A172 (cell line): ENCODE results near the gene NBPF26. TPM values are rescaled to one million over a fixed set of nuclear protein-coding genes. Genes with fewer than 3 reads are reported as not detected.
"Not testable (repeated sequence)": the region's sequence is repeated elsewhere in the genome, so short reads cannot be mapped to it uniquely, and the experiment has no call there.

Experiments
- DNase-seq: peaks from one replicate; pipeline ENCODE4 v3.0.0-alpha.2; 2015; ENCODE audit warnings: low spot score
- total RNA-seq: library from RNA; depleted of rRNA; stranded (reverse); fragments of >200 nt; shearing (Covaris generic); gene quantifications from 2 replicates; pipeline ENCODE4 v1.2.3, GENCODE V29; 2014; rRNA removed

NBPF26 gene
- total RNA-seq, 1 experiment from 2014 or later: 9.6 TPM

DNA sequence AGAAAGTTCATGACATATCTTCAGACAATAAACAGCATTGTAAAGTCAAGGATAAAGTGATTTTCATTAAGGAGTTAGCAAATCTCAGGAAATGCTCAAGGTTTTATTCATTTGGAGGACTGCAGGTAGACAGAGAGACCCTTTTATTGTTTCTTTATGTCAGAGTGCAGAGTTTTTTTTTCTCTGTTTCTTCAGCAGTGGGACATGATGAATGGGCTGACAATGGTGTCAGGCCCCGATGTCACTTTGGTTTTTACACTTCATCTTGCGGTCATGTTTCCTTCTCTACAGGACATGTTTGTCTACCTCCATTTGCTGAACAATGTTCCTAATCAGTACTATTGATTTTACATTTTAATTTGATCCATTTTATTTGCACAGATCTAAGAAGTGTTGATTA, 134.4 kb downstream of the NBPF26 start:
- not testable (repeated sequence) for DNase-seq

DNA sequence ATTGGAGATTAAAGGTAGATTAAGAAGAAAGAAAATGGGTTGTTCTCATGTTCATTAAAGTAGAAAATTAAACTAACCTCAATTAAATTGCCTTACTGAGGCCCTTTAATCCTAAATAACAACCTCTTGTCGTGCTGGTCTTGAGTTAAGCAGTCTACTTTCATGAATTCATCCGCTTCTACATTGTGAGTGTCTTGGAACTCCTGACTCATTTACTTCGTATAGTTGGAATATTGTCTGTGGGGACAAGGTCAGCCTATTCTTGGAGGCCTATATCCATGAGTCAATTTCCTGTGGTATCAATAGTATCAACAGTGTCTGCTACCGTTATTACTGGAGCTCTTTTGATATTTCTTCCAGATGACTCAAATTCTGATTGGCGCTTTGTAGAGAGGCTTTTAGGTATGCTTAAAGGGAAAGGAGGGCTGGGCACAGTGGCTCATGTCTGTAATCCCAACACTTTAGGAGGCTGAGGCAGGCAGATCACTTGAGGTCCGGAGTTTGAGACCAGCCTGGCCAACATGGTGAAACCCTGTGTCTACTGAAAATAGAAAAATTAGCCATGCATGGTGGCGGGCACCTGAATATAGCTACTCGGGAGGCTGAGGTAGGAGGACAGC, 136.0 kb downstream of the NBPF26 start:
- DNase-seq: peak; percentile 28

DNA sequence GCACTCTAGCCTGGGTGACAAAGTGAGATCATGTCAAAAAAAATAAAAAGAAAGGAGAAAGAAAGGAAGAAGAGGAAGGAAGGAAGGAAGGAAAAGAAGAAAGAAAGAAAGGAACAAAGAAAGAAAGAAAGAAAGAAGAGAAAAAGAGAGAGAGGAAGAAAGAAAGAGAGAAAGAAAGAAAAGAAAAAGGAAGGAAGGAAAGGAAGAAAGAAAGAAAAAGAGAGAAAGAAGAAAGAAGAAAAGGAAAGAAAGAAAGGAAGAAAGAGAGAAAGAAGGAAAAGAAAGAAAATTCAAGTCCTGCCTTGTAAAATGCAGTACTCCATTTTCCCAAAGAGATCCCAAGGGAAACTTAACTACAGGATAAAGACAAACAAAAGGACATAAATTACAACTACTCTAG, 154.5 kb downstream of the NBPF26 start:
- DNase-seq: not testable (repeated sequence)

DNA sequence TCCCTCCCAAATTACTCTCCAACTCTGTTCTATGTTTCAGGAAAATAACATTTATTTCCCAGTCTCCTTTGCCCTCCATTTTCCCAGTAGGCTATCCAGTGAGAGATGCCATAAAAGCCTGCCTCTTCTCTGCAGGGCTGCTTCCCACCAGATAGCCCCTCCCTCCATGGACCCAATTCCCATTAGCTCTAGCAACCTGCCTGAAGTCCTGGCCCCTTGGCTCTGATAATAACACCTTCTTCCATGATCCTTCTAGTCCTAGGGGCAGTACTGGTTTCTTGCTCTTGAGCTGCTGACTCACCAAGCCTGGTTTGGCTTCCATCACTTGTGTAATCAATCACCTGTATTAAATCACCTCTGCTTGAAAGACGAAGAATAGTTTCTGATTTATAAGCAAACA, 156.3 kb downstream of the NBPF26 start:
- not testable (repeated sequence) for DNase-seq

DNA sequence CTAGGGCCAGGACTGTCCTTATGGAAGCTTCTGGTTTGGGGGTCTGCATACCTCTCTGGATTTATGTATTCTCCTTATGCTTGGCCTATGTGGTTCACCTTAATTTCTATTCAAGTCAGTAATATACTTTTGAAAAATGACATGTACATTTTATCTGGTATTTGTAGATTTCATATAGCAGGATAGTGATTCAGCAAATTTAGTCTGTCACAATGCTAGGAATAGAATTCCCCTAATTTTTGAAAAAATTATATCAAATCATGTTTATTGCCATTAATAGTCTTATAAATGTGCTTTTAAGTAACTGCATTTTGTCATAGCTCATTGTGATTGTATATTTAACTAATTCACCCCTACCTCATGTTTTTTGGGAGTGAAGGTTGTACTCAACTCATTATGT, 158.2 kb downstream of the NBPF26 start:
- DNase-seq: not testable (repeated sequence)

Other genes starting within 250 kb of the NBPF26 start
- not detected in 2 replicates for gene PPIAL4A, start 165.8 kb downstream of the NBPF26 start, total RNA-seq